GM20000 (cell line): ENCODE data around the gene LURAP1L.

Experiments
- DNase-seq: peaks from one replicate; pipeline ENCODE4 v3.0.0; 2012; ENCODE audit warnings: low spot score
- CTCF ChIP-seq: IDR thresholded peaks from 2 replicates; pipeline ENCODE4 v1.5.1; 2012; ENCODE audit warnings: mild to moderate bottlenecking, control low read depth; ENCODE audit errors: extremely low read depth, missing control alignments

The LURAP1L gene

GRCh38 chr9:12785260-12785770, 10.5 kb downstream of the LURAP1L start:
- no peak for DNase-seq
- TF ChIP-seq CTCF: no peak

DNA sequence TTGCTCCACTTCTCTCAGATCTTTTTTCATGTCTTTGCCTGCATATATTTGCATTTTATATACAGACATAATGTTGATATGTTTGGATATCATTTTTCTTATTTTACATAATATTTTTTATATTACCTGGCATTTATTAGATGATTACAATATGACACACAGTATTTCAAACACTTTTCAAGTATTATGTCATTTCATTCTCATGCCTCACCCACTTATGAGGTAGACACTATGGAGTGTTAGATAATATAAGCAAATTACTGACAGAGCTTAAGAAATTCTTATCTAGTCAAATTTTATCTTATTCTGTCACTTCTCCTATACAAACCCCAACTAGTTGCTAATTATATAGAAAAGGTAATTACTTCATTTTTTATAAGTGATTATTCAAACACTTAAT, 11.1 kb downstream of the LURAP1L start:
- TF ChIP-seq CTCF: no peak
- no peak for DNase-seq

DNA sequence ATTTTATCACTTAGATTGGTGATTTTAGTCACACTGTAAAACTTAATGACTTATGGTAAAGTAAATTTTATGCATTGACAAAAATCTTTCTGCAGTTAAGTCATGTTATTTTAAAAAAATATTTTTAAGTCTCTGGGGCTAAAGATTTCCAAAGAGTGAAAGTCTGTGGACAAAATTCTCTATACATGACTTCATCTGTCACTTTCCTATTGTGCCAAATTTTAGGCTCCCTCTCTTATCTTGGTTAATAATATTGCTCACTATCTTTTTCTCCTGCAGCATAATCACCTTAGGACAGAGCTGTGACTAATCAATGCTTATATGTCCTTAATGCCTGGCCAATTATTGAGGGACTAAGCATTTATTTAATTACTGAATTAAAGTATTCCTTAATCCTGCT, 15.2 kb downstream of the LURAP1L start:
- TF ChIP-seq CTCF: no peak
- DNase-seq: no peak

GRCh38 chr9:12790883-12791282, 16.1 kb downstream of the LURAP1L start:
- no peak for DNase-seq
- TF ChIP-seq CTCF: no peak

- no peak for DNase-seq
- no peak for TF ChIP-seq CTCF
These were observed 19.4 kb downstream of the LURAP1L start for GRCh38 chr9:12794101-12794799.

GRCh38 chr9:12796601-12797000, 21.8 kb downstream of the LURAP1L start:
- no peak for DNase-seq

More at GRCh38 chr9:12796601-12797000, 21.8 kb downstream of the LURAP1L start:
- no peak for TF ChIP-seq CTCF
